GM12878 (cell line): ENCODE measurements around the gene YPEL2. TPM values are rescaled to one million over a fixed set of nuclear protein-coding genes. Genes with fewer than 3 reads are reported as not detected.
A peak's percentile ranks its signal among the peaks of the same experiment; 100 is the strongest.

Experiments
- ATF3 ChIP-seq: IDR thresholded peaks from 2 replicates; pipeline ENCODE4 v1.6.1; 2011; ENCODE audit warnings: low read depth, mild to moderate bottlenecking, low read length, moderate library complexity, borderline replicate concordance; ENCODE audit errors: extremely low read depth
- ATF7 ChIP-seq: fragments of 450-650 bp; IDR thresholded peaks from 2 replicates; pipeline ENCODE4 v1.6.1; 2016; ENCODE audit warnings: low read depth, mild to moderate bottlenecking
- BCL11A ChIP-seq: IDR thresholded peaks from 2 replicates; pipeline ENCODE4 v1.6.1; 2011; ENCODE audit warnings: low read depth, low read length
- E2F4 ChIP-seq: IDR thresholded peaks from 2 replicates; pipeline ENCODE4 v1.6.1; 2012; ENCODE audit warnings: low read depth, low read length, improper control_type of control experiment
- ESRRA ChIP-seq: IDR thresholded peaks from 2 replicates; pipeline ENCODE4 v1.6.1; 2012; ENCODE audit warnings: mild to moderate bottlenecking, low read length, improper control_type of control experiment
- GATAD2B ChIP-seq: fragments of 450-650 bp; conservative IDR thresholded peaks from 2 replicates; pipeline ENCODE4 v1.6.1; 2017; ENCODE audit warnings: low read depth, mild to moderate bottlenecking, moderate library complexity
- JUND ChIP-seq: IDR thresholded peaks from 2 replicates; pipeline ENCODE4 v1.6.1; 2012; ENCODE audit warnings: low read depth, mild to moderate bottlenecking, low read length, improper control_type of control experiment, moderate library complexity
- KDM1A ChIP-seq: fragments of 200-600 bp; sonication (generic); IDR thresholded peaks from 2 replicates; pipeline ENCODE4 v1.6.1; 2016; ENCODE audit warnings: borderline replicate concordance
- NR2C2 ChIP-seq: IDR thresholded peaks from 2 replicates; pipeline ENCODE4 v1.6.1; 2011; ENCODE audit warnings: borderline replicate concordance, low read depth; ENCODE audit not compliant: control insufficient read depth, insufficient read length
- NR2F1 ChIP-seq: fragments of 450-650 bp; conservative IDR thresholded peaks from 2 replicates; pipeline ENCODE4 v1.6.1; 2017; ENCODE audit warnings: mild to moderate bottlenecking
- RUNX3 ChIP-seq: IDR thresholded peaks from 2 replicates; pipeline ENCODE4 v1.6.1; 2012; ENCODE audit warnings: low read length, inconsistent platforms
- SMC3 ChIP-seq: IDR thresholded peaks from 2 replicates; pipeline ENCODE4 v1.6.1; 2011; ENCODE audit warnings: low read length, improper control_type of control experiment, borderline replicate concordance
- SREBF2 ChIP-seq: IDR thresholded peaks from 2 replicates; pipeline ENCODE4 v1.6.1; 2012; ENCODE audit warnings: mild to moderate bottlenecking, low read length
- SRF ChIP-seq, 2 experiments: IDR thresholded peaks; 2 replicates each; pipeline ENCODE4 v1.6.1; 2011; ENCODE audit warnings: low read depth in 2 of 2, low read length in 2 of 2, mild to moderate bottlenecking in 1 of 2, moderate library complexity in 1 of 2
- YBX1 ChIP-seq: fragments of 450-650 bp; IDR thresholded peaks from 2 replicates; pipeline ENCODE4 v1.6.1; 2016; ENCODE audit warnings: antibody characterized with exemption
- YY1 ChIP-seq: IDR thresholded peaks from 2 replicates; pipeline ENCODE4 v1.6.1; 2011; ENCODE audit warnings: low read depth, mild to moderate bottlenecking, low read length
- ZBTB40 ChIP-seq: fragments of 450-650 bp; IDR thresholded peaks from 2 replicates; pipeline ENCODE4 v1.6.1; 2016; ENCODE audit warnings: mild to moderate bottlenecking, moderate library complexity, borderline replicate concordance
- ZNF207 ChIP-seq: fragments of 450-650 bp; IDR thresholded peaks from 2 replicates; pipeline ENCODE4 v1.6.1; 2014; ENCODE audit warnings: antibody characterized with exemption, mild to moderate bottlenecking, borderline replicate concordance
- ZNF687 ChIP-seq: fragments of 450-650 bp; IDR thresholded peaks from 2 replicates; pipeline ENCODE4 v1.6.1; 2017; ENCODE audit warnings: mild to moderate bottlenecking, moderate library complexity
- polyA plus RNA-seq, 11 experiments: library from polyadenylated mRNA; depleted of rRNA in 4 of 11; unstranded in 6 of 11; stranded (reverse) in 5 of 11; fragments of >200 nt; fragmentation: Nextera tagmentation in 4 of 11; fragmentation: Illumina TruSeq in 1 of 11; extraction: Ambion mirVana in 4 of 11; extraction: Trizol in 1 of 11; gene quantifications; 1 replicate in 1 of 11; 2 replicates in 10 of 11; pipeline versions ENCODE4 v1.2.1 to v1.2.3, GENCODE V29; 2011 to 2016; ENCODE audit warnings: inconsistent platforms in 2 of 11, missing spikeins in 2 of 11, low read depth in 1 of 11
- total RNA-seq, 4 experiments: library from RNA; depleted of rRNA in 3 of 4; stranded (reverse); fragments of >200 nt in 3 of 4; fragmentation: Illumina TruSeq in 1 of 4; extraction: Trizol in 1 of 4; gene quantifications; 2 replicates each; pipeline versions ENCODE4 v1.2.1 to v1.2.3, GENCODE V29; 2013 to 2021

The YPEL2 gene
- total and polyA plus RNA-seq, 10 of the 15 experiments (the other 5 are each of a cell fraction or from before 2014, with no cell fraction given) = 0.11 to 8.1 (median 0.48) TPM

- TF ChIP-seq NR2F1 (peak; percentile 33; the same call in 1 of the 2 replicates), RUNX3 (peak; percentile 44; the same call in 1 of the 2 replicates), GATAD2B (no peak), BCL11A (no peak), NR2C2 (no peak), E2F4 (no peak), ZBTB40 (peak; percentile 30; the same call in 1 of the 2 replicates), YBX1 (no peak), SRF (IDR thresholded peaks at IDR 0.05; ENCODE audit: low read depth in 2 of 2, low read length in 2 of 2) (no peak), ATF3 (no peak), SREBF2 (no peak), KDM1A (no peak), ATF7 (no peak), ESRRA (no peak), YY1 (peak; percentile 49; the same call in 1 of the 2 replicates), ZNF207 (no peak), SMC3 (peak; percentile 84), JUND (no peak), ZNF687 (no peak)
Measured at GRCh38 chr17:59329176-59330052, 2.0 kb upstream of the YPEL2 start (continued).
